Upper lobe of left lung (tissue), 4 donors: ENCODE data around the gene GAS2.

Source experiments
- CTCF ChIP-seq, 6 experiments: fragments of 450-650 bp in 4 of 6; fragments of 200-600 bp in 2 of 6; sonication (generic) in 2 of 6; IDR thresholded peaks; one replicate each; pipeline ENCODE4 v1.5.1; 2016 to 2019; ENCODE audit warnings: antibody characterized with exemption in 6 of 6
- POLR2AphosphoS5 ChIP-seq, 2 donors: sonication (generic); formaldehyde crosslinking; IDR thresholded peaks; one replicate each; pipeline ENCODE4 v1.5.1; 2017; ENCODE audit warnings: antibody characterized with exemption in 2 of 2

- TF ChIP-seq CTCF (IDR thresholded peaks at IDR 0.05) (no peak), POLR2AphosphoS5 (IDR thresholded peaks at IDR 0.05) (no peak)
Observed at GRCh38 chr11:22690257-22690656, 23.8 kb downstream of the GAS2 start.
